Tibial nerve (tissue), 4 donors: ENCODE results near the gene VPS13D.

ENCODE experiments used
- EP300 ChIP-seq, 2 donors: sonication (generic); formaldehyde crosslinking; IDR thresholded peaks; one replicate each; pipeline ENCODE4 v1.6.1; 2017; ENCODE audit warnings: antibody characterized with exemption in 2 of 2, mild to moderate bottlenecking in 1 of 2
- TF ChIP-seq, protein P1 (sequence below), 5 experiments: fragments of 200-600 bp in 3 of 5; fragments of 450-650 bp in 2 of 5; sonication (generic) in 3 of 5; IDR thresholded peaks; one replicate each; pipeline ENCODE4 v1.5.1; 2016 to 2019; ENCODE audit warnings: antibody characterized with exemption in 5 of 5, mild to moderate bottlenecking in 3 of 5, moderate library complexity in 2 of 5

DNA sequence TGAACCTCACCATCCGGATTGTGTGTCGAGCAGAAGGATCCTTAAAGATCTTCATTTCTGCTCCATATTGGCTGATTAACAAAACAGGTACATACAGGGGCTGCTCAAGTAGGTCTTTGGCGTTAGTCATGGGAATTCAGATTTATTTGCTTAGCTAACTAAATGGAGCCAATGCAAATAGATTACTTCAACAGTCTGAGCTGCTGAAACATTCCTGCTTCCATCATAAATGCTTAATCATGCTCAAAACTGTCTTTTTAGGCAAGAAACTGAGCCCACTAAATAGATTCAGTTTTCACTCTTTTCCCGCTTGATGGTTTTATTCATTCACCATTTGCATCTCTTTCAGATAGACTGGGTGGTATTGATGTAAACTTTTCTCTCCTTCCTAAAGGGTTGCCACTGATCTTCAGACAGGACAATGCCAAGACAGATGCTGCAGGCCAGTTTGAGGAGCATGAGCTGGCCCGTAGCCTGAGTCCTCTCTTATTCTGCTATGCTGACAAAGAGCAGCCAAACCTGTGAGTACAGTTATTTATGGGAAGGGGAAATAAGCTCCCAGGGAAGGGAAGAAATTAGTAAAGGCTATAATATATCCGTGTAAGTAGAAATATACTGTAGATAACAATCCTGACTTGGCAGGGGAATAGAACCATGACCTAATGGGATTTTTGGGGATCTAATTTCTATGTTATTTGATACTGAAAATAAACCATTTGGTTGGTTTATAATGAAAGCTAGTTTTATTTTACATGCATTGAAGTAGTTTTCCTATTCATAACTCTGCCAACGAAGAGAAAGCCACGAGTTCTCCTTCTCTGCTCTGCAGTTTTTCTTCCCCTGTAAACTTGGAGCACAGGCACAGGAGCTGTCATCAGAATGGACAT is 126.4 kb downstream of the VPS13D start:
- no peak for TF ChIP-seq EP300 (IDR thresholded peaks at IDR 0.05)
- TF ChIP-seq, protein P1, sequence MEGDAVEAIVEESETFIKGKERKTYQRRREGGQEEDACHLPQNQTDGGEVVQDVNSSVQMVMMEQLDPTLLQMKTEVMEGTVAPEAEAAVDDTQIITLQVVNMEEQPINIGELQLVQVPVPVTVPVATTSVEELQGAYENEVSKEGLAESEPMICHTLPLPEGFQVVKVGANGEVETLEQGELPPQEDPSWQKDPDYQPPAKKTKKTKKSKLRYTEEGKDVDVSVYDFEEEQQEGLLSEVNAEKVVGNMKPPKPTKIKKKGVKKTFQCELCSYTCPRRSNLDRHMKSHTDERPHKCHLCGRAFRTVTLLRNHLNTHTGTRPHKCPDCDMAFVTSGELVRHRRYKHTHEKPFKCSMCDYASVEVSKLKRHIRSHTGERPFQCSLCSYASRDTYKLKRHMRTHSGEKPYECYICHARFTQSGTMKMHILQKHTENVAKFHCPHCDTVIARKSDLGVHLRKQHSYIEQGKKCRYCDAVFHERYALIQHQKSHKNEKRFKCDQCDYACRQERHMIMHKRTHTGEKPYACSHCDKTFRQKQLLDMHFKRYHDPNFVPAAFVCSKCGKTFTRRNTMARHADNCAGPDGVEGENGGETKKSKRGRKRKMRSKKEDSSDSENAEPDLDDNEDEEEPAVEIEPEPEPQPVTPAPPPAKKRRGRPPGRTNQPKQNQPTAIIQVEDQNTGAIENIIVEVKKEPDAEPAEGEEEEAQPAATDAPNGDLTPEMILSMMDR (IDR thresholded peaks at IDR 0.05) = no peak
